Measurements from ENCODE around the gene PRPF18. TPM values are rescaled to one million over a fixed set of nuclear protein-coding genes. Genes with fewer than 3 reads are reported as not detected.

The PRPF18 gene
- total and polyA plus RNA-seq, 2 donors (not counting 1 experiment from before 2014, with no cell fraction given), result 12.2 to 28.9 TPM

DNA sequence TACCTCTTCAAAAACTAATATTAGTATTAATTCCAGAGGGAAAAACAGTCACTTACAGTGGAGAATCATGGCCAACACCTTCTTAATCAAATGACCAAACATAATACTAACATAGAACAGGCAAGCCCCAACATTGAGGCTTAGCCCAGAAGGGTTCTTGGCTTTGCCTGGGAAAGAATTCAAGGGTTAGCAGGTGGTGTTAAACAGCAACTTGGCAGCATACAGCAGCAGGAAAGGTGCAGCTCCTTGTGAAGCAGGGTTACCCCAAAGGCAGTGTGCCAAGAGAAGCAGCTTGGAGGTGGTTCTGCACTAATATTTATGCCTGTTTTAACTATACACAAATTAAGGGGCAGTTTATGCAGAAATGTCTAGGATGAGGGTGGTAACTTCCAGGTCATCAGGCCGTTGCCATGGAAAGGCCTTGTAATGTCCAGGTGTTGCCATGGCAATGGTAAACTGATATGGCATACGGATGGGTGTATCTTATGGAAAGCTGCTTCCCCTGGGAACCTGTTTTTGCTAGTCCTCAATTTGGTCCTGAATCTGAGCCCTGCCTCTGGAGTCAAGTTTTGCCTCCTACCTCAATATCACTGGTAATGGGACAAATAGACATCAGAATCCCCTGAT is 30.8 kb upstream of the PRPF18 start:
- no peaks in the 10 kb centered on the region for H3K79me2 ChIP-seq (ENCODE audit: control insufficient read depth, insufficient read depth, low read length)
- Mint-ChIP-seq H3K9me3 (ENCODE audit: insufficient read depth) (no peaks in the 10 kb centered on the region), H3K27ac (no peak overlapping the region), H3K4me3 (no peak overlapping the region), H3K4me1 (peaks cover 5% of the 10 kb centered on the region), H3K27me3 (peaks cover 12% of the 10 kb centered on the region)
- ATAC-seq (ENCODE audit: low read depth) (no peak), DNase-seq (no peak)
- H3K27me3 ChIP-seq (replicated peaks in 1 of 4; ENCODE audit: control extremely low read depth in 1 of 4, control insufficient read depth in 3 of 4, insufficient read depth in 4 of 4, low read length in 3 of 4), result no peaks in the 10 kb centered on the region
- no peaks in the 10 kb centered on the region for H3K36me3 ChIP-seq (replicated peaks in 1 of 2; ENCODE audit: control extremely low read depth in 1 of 2, control insufficient read depth in 1 of 2, extremely low read depth in 1 of 2, insufficient read depth in 2 of 2, low read length in 1 of 2)
- H3K27ac ChIP-seq (ENCODE audit: low read length in 2 of 2), result no peak overlapping the region
- no peak overlapping the region for H3K4me3 ChIP-seq (ENCODE audit: control extremely low read depth in 1 of 5, extremely low read depth in 1 of 5, insufficient read depth in 1 of 5, low read depth in 2 of 5, low read length in 4 of 5)
- intact Hi-C loops (cut with micrococcal nuclease), result no loop called here
- no peak overlapping the region for H2AFZ ChIP-seq (ENCODE audit: insufficient read depth, low read depth, low read length, poor library complexity, severe bottlenecking)
- TF ChIP-seq EZH2 (IDR thresholded peaks at IDR 0.05; ENCODE audit: borderline replicate concordance, insufficient read depth, low read depth, low read length, poor library complexity, severe bottlenecking), result no peak
- TF ChIP-seq, protein P1, sequence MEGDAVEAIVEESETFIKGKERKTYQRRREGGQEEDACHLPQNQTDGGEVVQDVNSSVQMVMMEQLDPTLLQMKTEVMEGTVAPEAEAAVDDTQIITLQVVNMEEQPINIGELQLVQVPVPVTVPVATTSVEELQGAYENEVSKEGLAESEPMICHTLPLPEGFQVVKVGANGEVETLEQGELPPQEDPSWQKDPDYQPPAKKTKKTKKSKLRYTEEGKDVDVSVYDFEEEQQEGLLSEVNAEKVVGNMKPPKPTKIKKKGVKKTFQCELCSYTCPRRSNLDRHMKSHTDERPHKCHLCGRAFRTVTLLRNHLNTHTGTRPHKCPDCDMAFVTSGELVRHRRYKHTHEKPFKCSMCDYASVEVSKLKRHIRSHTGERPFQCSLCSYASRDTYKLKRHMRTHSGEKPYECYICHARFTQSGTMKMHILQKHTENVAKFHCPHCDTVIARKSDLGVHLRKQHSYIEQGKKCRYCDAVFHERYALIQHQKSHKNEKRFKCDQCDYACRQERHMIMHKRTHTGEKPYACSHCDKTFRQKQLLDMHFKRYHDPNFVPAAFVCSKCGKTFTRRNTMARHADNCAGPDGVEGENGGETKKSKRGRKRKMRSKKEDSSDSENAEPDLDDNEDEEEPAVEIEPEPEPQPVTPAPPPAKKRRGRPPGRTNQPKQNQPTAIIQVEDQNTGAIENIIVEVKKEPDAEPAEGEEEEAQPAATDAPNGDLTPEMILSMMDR (IDR thresholded peaks at IDR 0.05), result no peak
- no peak overlapping the region for H3K4me2 ChIP-seq (replicated peaks; ENCODE audit: low read depth, low read length, poor library complexity, severe bottlenecking)
- POLR2A ChIA-PET, result no interaction called here
- CTCF ChIA-PET, result interaction anchor here (1.2 kb wide), 1 partner anchor 20 kb away, joined by 4 read pairs; no protein-coding TSS in a partner anchor
- no peaks in the 10 kb centered on the region for H4K20me1 ChIP-seq (ENCODE audit: control insufficient read depth, insufficient read depth, low read length, poor library complexity, severe bottlenecking)
- no peaks in the 10 kb centered on the region for H3K4me1 ChIP-seq (ENCODE audit: control insufficient read depth in 2 of 2, insufficient read depth in 2 of 2, low read length in 2 of 2)
- WGBS (ENCODE audit: insufficient coverage), result 100% methylated on average over 1 of the region's 2 CpGs
- H3K9me3 ChIP-seq (ENCODE audit: control extremely low read depth in 1 of 3, control insufficient read depth in 2 of 3, insufficient read depth in 1 of 3, low read length in 2 of 3), result no peaks in the 10 kb centered on the region
- H3K9ac ChIP-seq (ENCODE audit: low read length), result no peak overlapping the region

DNA sequence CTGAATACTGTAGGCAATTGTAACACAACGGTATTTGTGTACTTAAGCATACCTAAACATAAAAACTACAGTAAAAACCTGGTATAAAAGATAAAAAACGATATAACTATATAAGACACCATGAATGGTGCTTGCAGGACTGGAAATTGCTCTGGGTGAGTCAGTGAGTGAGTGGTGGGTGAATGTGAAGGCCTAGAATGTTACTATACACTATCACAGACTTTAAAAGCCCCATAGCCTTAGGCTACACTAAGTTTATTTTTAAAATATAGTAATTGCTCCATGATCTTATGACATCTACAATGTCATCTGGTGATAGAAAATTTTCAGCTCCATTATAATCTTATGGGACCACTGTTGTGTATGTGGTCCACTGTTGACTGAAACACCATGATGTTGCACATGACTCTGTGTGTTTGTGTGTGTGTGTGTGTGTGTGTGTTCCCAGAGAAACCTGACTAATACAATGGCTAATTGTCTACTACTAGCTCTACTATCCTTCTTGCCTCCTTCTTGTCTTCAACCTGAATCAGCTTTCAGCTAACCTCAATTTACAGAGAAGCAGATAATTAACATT is 27.6 kb upstream of the PRPF18 start:
- Histone ChIP-seq H3K79me2 (ENCODE audit: control insufficient read depth, insufficient read depth, low read length) (no peaks in the 10 kb centered on the region), H3K9me3 (ENCODE audit: control extremely low read depth in 1 of 3, control insufficient read depth in 2 of 3, insufficient read depth in 1 of 3, low read length in 2 of 3) (no peaks in the 10 kb centered on the region), H3K27me3 (replicated peaks in 1 of 4; ENCODE audit: control extremely low read depth in 1 of 4, control insufficient read depth in 3 of 4, insufficient read depth in 4 of 4, low read length in 3 of 4) (no peaks in the 10 kb centered on the region), H3K4me3 (ENCODE audit: control extremely low read depth in 1 of 5, extremely low read depth in 1 of 5, insufficient read depth in 1 of 5, low read depth in 2 of 5, low read length in 4 of 5) (no peak overlapping the region), H3K9ac (ENCODE audit: low read length) (no peak overlapping the region), H3K27ac (ENCODE audit: low read length in 2 of 2) (no peak overlapping the region), H3K4me2 (replicated peaks; ENCODE audit: low read depth, low read length, poor library complexity, severe bottlenecking) (no peak overlapping the region), H3K36me3 (replicated peaks in 1 of 2; ENCODE audit: control extremely low read depth in 1 of 2, control insufficient read depth in 1 of 2, extremely low read depth in 1 of 2, insufficient read depth in 2 of 2, low read length in 1 of 2) (no peaks in the 10 kb centered on the region), H3K4me1 (ENCODE audit: control insufficient read depth in 2 of 2, insufficient read depth in 2 of 2, low read length in 2 of 2) (no peaks in the 10 kb centered on the region), H4K20me1 (ENCODE audit: control insufficient read depth, insufficient read depth, low read length, poor library complexity, severe bottlenecking) (no peaks in the 10 kb centered on the region), H2AFZ (ENCODE audit: insufficient read depth, low read depth, low read length, poor library complexity, severe bottlenecking) (no peak overlapping the region)
- H3K4me1 Mint-ChIP-seq, result peaks cover 5% of the 10 kb centered on the region
- no peak for TF ChIP-seq EZH2 (IDR thresholded peaks at IDR 0.05; ENCODE audit: borderline replicate concordance, insufficient read depth, low read depth, low read length, poor library complexity, severe bottlenecking)
- TF ChIP-seq, protein P1 (IDR thresholded peaks at IDR 0.05), result no peak
- no peak for DNase-seq
- no peak overlapping the region for H3K27ac Mint-ChIP-seq
- ATAC-seq (ENCODE audit: low read depth), result no peak
- intact Hi-C loops (cut with micrococcal nuclease), result no loop called here
- H3K4me3 Mint-ChIP-seq, result no peak overlapping the region
- H3K9me3 Mint-ChIP-seq (ENCODE audit: insufficient read depth), result no peaks in the 10 kb centered on the region
- WGBS (ENCODE audit: insufficient coverage), result no CpG with 5 or more reads among the region's 2 CpGs
- CTCF ChIA-PET, result no interaction called here
- H3K27me3 Mint-ChIP-seq, result peaks cover 5% of the 10 kb centered on the region
- POLR2A ChIA-PET, result no interaction called here
